ENCODE data around the gene HLA-C.
A peak's percentile ranks its signal among the peaks of the same experiment; 100 is the strongest.
"Not testable (repeated sequence)": the region's sequence is repeated elsewhere in the genome, so short reads cannot be mapped to it uniquely, and the experiment has no call there.

HLA-C gene

GRCh38 chr6:31271641-31272357 is at the start of gene HLA-C:
HLA-C (minus strand) TSS chr6:31272092; CDS start chr6:31272071, 21 bp downstream.
- DNase-seq: peak; percentile 92

GRCh38 chr6:31321005-31321707 is 49.3 kb upstream of the HLA-C start:
- DNase-seq: no peak

DNA sequence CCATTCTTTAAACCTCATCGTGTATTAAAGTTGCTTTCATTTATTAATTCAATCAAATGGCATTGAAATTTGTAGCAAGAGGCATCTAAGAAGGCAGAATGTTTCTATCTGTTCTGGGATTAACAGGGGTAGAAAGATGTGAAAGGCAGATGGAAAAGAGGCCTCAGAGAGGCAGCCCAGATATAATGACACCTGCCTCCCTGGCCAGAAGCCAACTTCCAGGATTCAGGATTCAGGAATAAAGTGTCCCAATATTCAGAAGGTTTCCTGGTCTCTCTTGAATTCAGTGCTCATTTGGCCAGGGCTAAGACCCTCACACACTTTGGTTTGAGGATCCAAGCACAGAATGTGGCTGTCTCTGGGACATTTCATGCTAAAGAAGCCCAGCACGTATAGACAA is 45.1 kb upstream of the HLA-C start:
- no peak for DNase-seq

GRCh38 chr6:31309641-31310040 is 37.7 kb upstream of the HLA-C start:
- DNase-seq: no peak

DNA sequence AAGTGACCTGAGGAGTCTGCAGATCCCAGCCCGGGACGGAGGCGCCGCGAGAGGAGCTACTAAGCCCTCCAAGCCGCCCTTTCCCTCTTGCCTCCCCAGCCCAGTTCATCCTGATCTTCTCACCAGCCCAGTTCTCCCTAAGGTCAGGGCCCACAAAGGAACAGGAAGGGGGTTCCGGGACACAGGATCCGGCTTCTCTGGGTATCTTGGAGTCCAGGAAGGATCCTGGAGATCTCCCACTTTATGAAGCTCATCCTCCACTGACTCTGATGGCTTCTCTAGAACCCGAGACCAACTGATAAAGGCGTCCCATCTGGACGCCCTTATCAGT is 36.9 kb upstream of the HLA-C start:
- DNase-seq: no peak

DNA sequence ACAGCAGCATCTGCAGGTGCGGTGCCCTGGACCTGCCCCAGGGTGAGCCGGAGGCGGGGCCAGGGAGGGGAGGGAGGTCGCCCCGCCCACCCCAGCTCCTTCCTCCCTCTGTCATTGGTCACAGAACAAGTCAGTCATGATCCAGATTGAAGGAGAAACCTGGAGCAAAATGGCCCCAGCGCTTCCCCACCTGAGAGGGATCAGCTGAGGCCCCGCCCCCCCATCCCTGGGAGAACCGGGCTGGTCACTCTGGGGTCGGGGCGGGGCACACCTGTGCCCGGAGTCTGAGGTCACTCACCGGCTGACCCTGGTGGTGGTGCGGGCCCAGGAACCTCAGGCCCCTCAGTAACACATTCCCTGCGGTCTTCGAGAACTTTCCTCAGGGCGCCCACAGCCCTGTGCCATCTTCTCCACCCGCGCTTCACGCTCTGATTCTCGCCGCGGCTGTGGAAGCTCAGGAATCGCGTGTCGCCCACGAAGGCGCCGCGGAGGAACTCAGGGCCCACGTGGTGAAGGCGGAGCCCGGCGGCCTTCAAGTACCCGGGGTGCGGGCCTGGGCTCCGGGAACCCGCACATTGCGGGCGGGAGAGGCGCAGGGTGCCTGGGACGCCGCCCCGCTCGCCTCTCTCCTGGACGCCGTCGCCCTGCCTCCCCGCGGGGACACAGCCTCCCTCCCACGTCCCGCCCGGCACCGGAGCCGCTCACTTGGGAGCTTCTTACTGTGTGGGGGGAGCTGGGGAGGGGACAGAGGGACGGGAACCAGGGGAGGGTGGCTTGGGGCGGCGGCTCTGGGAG is 36.4 kb upstream of the HLA-C start:
- DNase-seq: peak; percentile 71

DNA sequence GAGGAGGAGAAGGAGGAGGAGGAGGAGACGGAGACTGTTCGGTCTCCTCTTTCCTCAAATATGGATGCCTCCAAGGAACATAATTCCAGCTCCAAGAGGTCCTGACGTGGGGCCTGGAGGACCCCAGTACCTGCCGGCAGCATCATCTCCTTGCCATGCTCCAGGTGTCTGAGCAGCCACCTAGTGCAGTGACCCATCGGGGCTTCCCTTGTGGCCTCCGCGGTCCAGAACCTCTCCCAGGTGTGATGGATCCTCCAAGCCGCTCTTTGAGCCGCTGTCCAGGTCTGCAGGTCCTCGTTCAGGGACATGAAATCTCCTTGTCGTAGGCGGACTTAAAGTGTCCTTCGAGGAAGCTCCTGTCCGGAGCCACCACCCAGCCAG is 35.8 kb upstream of the HLA-C start:
- no peak for DNase-seq

DNA sequence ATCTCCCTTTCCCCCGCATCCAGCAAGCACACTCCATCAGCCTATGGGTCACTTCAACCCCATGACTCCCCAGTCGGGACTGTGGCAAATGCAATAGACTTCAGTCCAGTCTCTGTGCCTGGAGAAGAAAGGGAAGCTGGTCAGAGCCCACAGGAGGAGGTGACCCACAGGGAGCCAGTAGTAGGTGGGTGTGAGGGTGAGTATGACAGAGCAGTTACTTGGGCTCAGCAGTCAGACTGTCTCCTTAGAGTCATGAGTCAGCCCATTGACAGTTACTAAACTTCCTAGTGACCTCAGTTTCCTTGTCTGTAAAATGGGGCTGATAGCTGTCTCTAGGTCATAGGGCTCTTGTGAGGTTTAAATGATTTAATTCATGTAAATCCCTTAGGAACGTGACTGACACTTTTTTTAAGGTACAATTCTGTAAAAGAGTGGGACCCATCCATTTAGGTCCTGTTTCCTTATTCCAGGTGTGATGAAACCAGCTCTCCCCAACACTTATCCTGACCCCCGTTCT is 33.9 kb upstream of the HLA-C start:
- no peak for DNase-seq

DNA sequence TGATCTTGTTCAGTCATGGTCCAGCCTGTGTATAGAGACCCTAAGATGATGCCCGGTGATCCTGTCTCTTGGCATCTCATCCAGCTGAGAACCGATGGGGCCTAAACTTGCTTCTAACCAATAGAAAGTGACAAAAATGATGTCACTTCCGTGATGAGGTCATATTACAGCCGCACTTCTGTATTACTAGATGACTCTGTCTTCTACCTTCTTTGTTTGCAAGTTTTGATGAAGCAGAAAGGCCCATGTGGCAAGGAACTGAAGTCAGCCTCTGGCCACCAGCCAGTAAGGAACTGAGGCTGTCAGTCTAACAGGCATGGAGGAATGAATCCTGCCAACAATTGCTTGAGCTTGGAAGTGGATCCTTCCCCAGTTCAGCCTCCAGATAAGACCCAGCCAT is 32.8 kb upstream of the HLA-C start:
- DNase-seq: no peak

DNA sequence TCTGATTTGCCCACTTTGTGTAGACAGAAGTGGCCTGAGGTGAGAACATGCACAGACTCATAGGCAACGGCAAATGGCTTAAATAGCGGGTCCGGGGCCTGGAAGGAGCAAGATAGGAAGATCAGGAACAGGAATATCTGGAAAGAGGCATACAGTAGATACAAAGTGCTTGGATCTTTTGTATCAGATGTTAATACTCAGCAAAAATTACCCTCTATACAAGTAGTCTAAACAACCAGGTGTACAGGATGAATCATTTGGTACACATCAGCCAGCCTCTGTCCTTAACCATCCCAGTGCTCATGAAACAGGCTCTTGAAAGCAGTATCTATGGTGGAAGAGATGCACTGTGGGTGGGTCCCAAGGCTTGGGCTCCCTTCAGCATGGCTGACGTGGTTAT is 28.9 kb upstream of the HLA-C start:
- DNase-seq: no peak

DNA sequence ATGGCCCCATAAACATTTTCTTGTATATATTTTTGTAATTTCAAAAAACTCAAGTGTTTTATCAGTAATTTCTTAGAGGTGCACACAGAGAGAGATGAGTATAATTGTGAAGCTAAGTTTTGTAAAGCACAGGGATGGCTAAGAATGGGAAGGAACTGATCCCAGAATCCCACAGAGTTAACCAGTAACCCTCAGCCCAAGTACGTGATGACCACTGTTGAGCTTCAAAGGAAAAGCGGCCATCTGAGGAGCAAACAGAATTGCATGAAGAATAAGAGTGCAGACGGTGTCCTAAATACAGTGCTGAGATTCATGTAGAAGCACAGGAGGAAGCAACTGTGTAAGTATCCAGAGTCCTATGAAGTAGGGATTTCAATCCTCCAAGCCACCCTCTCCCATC is 28.1 kb upstream of the HLA-C start:
- DNase-seq: no peak

DNA sequence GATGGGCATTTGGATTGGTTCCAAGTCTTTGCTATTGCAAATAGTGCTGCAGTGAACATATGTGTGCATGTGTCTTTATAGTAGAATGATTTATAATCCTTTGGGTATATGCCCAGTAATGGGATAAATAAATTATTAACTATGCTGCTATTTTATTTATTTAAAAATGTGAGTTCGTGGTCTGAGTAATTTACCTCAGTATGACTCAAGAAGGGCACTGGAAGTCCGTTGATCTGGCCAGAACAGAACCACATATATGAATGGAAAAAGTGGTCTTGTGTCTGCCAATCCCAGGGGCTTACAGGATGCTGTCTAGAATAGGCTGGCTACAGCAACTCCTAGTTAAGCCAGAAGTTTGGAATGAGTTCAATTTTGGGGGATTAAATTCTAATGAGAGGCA is 27.6 kb upstream of the HLA-C start:
- DNase-seq: no peak

DNA sequence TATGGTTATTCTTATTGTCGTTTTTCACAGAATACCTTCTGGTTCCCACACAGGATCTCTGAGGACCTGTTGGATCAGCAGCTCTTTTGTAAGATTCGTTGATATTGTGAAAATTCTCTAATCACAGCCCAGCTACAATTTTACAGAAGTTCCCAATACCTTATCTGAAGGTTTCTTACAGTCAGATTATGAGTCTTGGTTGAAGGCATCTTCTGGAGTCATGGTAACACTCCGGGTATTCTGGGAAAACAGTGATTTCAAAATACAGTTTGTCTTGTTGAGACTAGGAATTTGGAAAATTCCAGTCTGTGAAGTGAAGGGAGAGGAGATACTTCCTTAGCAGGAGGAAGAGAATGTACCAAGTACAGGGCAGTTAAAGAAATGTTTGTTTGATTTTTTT is 22.2 kb upstream of the HLA-C start:
- no peak for DNase-seq

GRCh38 chr6:31293343-31293742 is 21.5 kb upstream of the HLA-C start:
- no peak for DNase-seq

- no peak for DNase-seq
Observed at GRCh38 chr6:31289788-31290187, 17.9 kb upstream of the HLA-C start.

DNA sequence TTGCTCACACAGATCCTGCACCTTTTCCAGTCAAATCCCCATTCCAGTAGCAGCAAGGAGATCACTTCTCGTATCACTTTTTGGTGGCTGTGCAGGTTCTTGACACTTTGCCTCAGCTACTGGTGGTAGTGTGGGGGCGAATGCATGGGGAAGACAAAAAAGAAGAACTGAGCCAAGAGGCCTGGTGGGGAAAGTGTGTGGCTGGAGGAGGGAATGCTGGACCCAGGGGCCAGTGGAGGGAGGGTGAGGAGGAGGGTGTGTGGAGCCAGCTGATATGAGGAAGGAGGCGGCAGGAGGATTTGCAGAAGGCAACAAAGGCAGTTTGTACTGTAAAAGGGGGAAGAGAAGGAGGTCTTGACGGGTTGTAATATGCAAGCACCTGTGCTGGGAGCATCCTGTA is 15.7 kb upstream of the HLA-C start:
- DNase-seq: no peak

DNA sequence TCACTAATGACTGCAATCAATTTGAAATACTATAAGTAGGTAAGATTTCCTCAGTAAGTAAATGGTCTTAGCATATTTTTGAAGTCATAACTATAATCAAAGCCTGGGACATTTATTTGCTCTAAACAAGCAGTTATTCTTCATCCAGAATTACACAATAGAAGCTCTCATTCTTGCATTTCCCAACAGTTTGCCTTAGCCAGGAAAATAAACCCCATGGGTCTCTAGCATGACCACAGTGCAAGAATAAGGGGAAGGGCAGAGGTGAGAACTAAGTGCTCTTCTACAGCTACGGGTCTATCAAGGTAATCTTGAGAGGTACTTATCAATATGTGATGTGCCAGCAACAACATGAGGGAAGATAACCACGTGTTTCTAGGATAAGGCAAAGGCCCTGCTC is 14.1 kb upstream of the HLA-C start:
- no peak for DNase-seq

- DNase-seq: no peak
Observed at GRCh38 chr6:31285486-31285885, 13.6 kb upstream of the HLA-C start.

- not testable (repeated sequence) for DNase-seq
Observed at GRCh38 chr6:31279647-31280046, 7.8 kb upstream of the HLA-C start.

DNA sequence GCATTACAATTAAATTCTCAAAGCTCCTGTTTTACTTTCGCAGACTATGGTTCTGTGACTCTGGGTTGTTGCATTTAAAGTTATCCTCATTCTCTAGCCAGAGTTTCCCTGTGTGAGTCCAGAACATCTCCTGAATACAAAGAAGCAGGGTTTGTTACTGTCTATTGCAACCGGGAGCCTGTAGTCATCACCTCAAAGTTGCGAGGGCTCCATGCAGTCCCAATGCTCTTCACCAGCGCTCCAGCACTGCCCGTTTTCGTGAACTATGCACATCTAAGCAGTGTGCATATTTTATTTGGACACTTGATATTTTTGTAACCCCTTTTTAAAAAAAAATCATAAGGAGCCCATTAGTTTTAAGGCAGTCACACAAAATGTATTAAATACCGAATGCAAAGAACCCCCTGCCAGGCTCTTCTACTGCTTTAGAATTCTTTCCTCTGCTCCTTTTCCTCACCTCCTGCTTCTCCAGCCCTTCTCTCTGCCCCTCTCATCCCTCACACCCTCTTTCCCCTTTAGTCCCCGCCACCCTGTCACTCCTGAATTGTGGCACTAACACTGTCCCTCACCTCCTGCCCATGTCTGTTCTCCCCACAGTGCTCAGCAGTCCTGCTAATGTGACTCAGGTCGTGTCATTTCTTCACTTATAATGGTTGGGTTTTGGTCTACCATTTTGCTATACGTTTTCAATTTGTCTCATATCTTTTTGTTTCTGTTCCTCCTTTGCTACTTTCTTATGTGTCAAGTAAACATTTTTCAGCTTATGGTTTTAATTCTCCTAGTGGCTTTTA is 1.1 kb upstream of the HLA-C start:
- peak; percentile 45 for DNase-seq

DNA sequence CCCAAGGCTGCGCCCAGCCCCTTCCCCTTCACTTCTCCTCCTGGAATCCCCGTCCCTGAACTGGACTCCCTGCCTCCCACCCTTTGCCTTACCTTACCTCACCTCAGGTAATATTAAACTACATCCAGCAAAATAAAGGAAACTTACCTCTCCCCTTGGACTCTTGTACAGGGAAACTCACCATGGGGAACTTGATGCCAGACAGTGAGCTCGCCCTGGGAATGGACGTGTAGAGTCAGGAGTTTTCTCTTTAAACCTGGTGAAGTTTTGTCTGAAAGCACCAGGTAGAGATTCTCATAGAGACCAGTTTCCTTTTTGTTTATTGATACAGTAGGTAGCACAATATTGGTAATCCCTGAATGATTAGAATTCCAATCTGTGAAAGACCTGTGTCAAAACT is 544 bp upstream of the HLA-C start:
- peak; percentile 15 for DNase-seq

DNA sequence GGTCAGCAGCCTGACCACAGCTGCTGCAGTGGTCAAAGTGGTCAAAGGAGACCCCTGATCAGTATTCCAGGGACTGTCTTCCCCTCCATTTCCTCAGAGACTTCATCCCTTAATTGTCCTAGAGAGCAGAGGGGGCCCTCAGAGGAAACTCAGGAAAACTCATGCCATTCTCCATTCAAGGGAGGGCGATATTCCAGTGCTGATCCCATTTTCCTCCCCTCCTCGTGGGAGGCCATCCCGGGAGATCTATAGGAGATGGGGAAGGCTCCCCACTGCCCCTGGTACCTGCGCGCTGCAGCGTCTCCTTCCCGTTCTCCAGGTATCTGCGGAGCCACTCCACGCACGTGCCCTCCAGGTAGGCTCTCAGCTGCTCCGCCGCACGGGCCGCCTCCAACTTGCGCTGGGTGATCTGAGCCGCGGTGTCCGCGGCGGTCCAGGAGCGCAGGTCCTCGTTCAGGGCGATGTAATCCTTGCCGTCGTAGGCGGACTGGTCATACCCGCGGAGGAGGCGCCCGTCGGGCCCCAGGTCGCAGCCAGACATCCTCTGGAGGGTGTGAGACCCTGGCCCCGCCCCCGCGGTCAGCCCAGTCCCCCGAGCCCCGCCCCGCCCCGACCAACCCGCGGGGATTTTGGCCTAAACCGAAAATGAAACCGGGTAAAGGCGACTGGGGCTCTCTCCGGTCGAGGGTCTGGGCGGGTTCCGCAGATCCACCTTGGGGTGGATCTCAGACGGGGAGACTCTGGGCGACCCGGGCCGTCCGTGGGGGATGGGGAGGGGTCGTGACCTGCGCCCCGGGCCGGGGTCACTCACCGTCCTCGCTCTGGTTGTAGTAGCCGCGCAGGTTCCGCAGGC is 878 bp downstream of the HLA-C start:
- peak; percentile 87 for DNase-seq

All from stimulated activated CD4-positive, alpha-beta T cell treated with anti-CD3 and anti-CD28 coated beads, Interleukin-15, amount 100 ng/mL, for 24 hours (primary cell).